ENCODE results near the gene DDX56. TPM values are rescaled to one million over a fixed set of nuclear protein-coding genes. Genes with fewer than 3 reads are reported as not detected.

Gene DDX56
- polyA plus RNA-seq, 1 of the 3 experiments (the other 2 are of a cell fraction) = 97.1 TPM

GRCh38 chr7:44616545-44616944, 42.8 kb upstream of the DDX56 start:
- Histone ChIP-seq H3K27me3 (ENCODE audit: insufficient read depth) (no peaks in the 10 kb centered on the region), H3K79me2 (ENCODE audit: insufficient read depth) (peaks cover 98% of the 10 kb centered on the region), H3K27ac (ENCODE audit: low read depth in 2 of 2, low read length in 1 of 2) (no peak overlapping the region), H3K4me3 (ENCODE audit: low read depth in 2 of 2, low read length in 1 of 2) (no peak overlapping the region), H3K9me3 (no peaks in the 10 kb centered on the region), H3K4me1 (ENCODE audit: control insufficient read depth in 1 of 2, insufficient read depth in 2 of 2, low read depth in 1 of 2, low read length in 1 of 2) (peaks cover 0 to 9% of the 10 kb centered on the region in 2 experiments; a peak in 3 of 4 replicates), H2AFZ (ENCODE audit: low read depth) (no peak overlapping the region), H4K20me1 (ENCODE audit: insufficient read depth) (0 out of 2 replicates have a peak, but pooled peaks cover 4% of the 10 kb centered on the region), H3F3A (replicated peaks; ENCODE audit: insufficient read depth) (peaks cover 21% of the 10 kb centered on the region), H3K36me3 (replicated peaks in 1 of 2; ENCODE audit: control insufficient read depth in 1 of 2, insufficient read depth in 2 of 2, low read length in 1 of 2) (peaks cover 3% of the 10 kb centered on the region in 2 experiments), H3K9me2 (no peaks in the 10 kb centered on the region), H3K9ac (no peak overlapping the region), H3K4me2 (no peak overlapping the region)
- DNase-seq = no peak
- ChIA-PET CTCF (interaction anchor here (0.9 to 1.4 kb wide), 2 partner anchors 46 to 182 kb away, joined by 3 to 4 read pairs; no protein-coding TSS in a partner anchor), POLR2A (no interaction called here)
- TF ChIP-seq RFX5 (IDR thresholded peaks at IDR 0.05; ENCODE audit: low read length) (no peak), RXRA (IDR thresholded peaks at IDR 0.05; ENCODE audit: borderline replicate concordance, low read depth) (no peak), NRF1 (IDR thresholded peaks at IDR 0.05; ENCODE audit: low read depth, low read length) (no peak), CHD2 (IDR thresholded peaks at IDR 0.05; ENCODE audit: low read length, partially characterized antibody) (no peak), MAX (IDR thresholded peaks at IDR 0.05; ENCODE audit: low read depth) (no peak), FOSL2 (IDR thresholded peaks at IDR 0.05; ENCODE audit: borderline replicate concordance, low read depth) (no peak), YY1 (IDR thresholded peaks at IDR 0.05; ENCODE audit: low read depth) (no peak), PBX3 (IDR thresholded peaks at IDR 0.05) (no peak), SIN3A (IDR thresholded peaks at IDR 0.05; ENCODE audit: borderline replicate concordance, low read depth, low read length) (no peak), USF2 (IDR thresholded peaks at IDR 0.05; ENCODE audit: borderline replicate concordance, low read depth, low read length) (no peak), JUND (IDR thresholded peaks at IDR 0.05) (no peak), ZBTB33 (IDR thresholded peaks at IDR 0.05; ENCODE audit: borderline replicate concordance, low read depth) (no peak), ELF1 (IDR thresholded peaks at IDR 0.05) (no peak), RCOR1 (IDR thresholded peaks at IDR 0.05; ENCODE audit: low read length) (no peak)
- WGBS (ENCODE audit: low lambda C conversion rate) = 94% methylated on average over 12 of the region's 12 CpGs

- peaks cover 3% of the 10 kb centered on the region in 2 experiments for H3K36me3 ChIP-seq (replicated peaks in 1 of 2; ENCODE audit: control insufficient read depth in 1 of 2, insufficient read depth in 2 of 2, low read length in 1 of 2)
- no peak overlapping the region for H2AFZ ChIP-seq (ENCODE audit: low read depth)
- CTCF ChIA-PET = interaction anchor here (0.9 kb wide), 1 partner anchor 45 kb away, joined by 3 read pairs; no protein-coding TSS in a partner anchor
- whole genome bisulfite sequencing (ENCODE audit: low lambda C conversion rate) = 93% methylated on average over 5 of the region's 5 CpGs
- no peak for DNase-seq
- H3K79me2 ChIP-seq (ENCODE audit: insufficient read depth) = peaks cover 98% of the 10 kb centered on the region
- H3K9me3 ChIP-seq = no peaks in the 10 kb centered on the region
- H3K27me3 ChIP-seq (ENCODE audit: insufficient read depth) = no peaks in the 10 kb centered on the region
- H3F3A ChIP-seq (replicated peaks; ENCODE audit: insufficient read depth) = peaks cover 21% of the 10 kb centered on the region
- H3K4me2 ChIP-seq = no peak overlapping the region
- no peaks in the 10 kb centered on the region for H3K9me2 ChIP-seq
- POLR2A ChIA-PET = no interaction called here
- no peak overlapping the region for H3K4me3 ChIP-seq (ENCODE audit: low read depth in 2 of 2, low read length in 1 of 2)
- H3K4me1 ChIP-seq (ENCODE audit: control insufficient read depth in 1 of 2, insufficient read depth in 2 of 2, low read depth in 1 of 2, low read length in 1 of 2) = peaks cover 0 to 9% of the 10 kb centered on the region in 2 experiments; a peak in 3 of 4 replicates
- no peak overlapping the region for H3K27ac ChIP-seq (ENCODE audit: low read depth in 2 of 2, low read length in 1 of 2)
- TF ChIP-seq NRF1 (IDR thresholded peaks at IDR 0.05; ENCODE audit: low read depth, low read length) = no peak
- no peak for TF ChIP-seq GATA2 (CRISPR knock-in tag; IDR thresholded peaks at IDR 0.05)
- no peak for TF ChIP-seq USF1 (IDR thresholded peaks at IDR 0.05; ENCODE audit: borderline replicate concordance, low read depth)
- no peak for TF ChIP-seq RXRA (IDR thresholded peaks at IDR 0.05; ENCODE audit: borderline replicate concordance, low read depth)
- no peak for TF ChIP-seq MAX (IDR thresholded peaks at IDR 0.05; ENCODE audit: low read depth)
- TF ChIP-seq CTCF (IDR thresholded peaks at IDR 0.05) = no peak
- TF ChIP-seq RAD21 (IDR thresholded peaks at IDR 0.05; ENCODE audit: low read length) = no peak
- no peak for TF ChIP-seq JUND (IDR thresholded peaks at IDR 0.05)
- no peak overlapping the region for H3K9ac ChIP-seq
- 0 out of 2 replicates have a peak, but pooled peaks cover 4% of the 10 kb centered on the region for H4K20me1 ChIP-seq (ENCODE audit: insufficient read depth)
Observed at GRCh38 chr7:44615793-44616192, 42.1 kb upstream of the DDX56 start.
